GM12864 (cell line): ENCODE measurements around the gene HHIP.

Experiments used
- DNase-seq: peaks from one replicate; pipeline ENCODE4 v3.0.0-alpha.2; 2011; ENCODE audit warnings: low read depth
- H3K4me3 ChIP-seq: 2 replicates; pipeline ENCODE4 v1.5.1; 2011; ENCODE audit warnings: mild to moderate bottlenecking, low read depth, low read length, control low read depth
- TF ChIP-seq, protein P1 (sequence below): IDR thresholded peaks from 2 replicates; pipeline ENCODE4 v1.5.1; 2011; ENCODE audit warnings: low read depth, mild to moderate bottlenecking, moderate library complexity, low read length, control low read depth, inconsistent platforms; ENCODE audit errors: missing control alignments

Gene HHIP

DNA sequence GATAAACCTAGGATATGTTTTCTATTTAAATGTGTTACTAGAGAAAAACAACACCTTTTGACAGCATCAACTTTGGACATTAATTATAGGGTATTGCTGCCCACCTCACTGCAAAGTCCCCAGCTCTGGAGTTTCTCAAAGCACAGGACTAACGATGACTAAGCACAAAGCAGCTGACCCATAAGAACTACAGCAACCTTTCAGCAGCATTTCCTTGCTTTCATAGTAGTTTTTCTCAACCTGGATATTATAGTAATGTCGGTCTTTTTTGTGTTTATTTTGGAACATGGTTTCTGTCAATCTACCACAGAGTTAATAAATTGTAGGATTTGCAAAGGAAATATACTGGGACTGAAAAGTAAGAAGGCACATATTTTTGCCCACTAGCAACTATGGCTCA is 21.5 kb downstream of the HHIP start:
- no peak for DNase-seq
- no peak overlapping the region for H3K4me3 ChIP-seq
- TF ChIP-seq, protein P1, sequence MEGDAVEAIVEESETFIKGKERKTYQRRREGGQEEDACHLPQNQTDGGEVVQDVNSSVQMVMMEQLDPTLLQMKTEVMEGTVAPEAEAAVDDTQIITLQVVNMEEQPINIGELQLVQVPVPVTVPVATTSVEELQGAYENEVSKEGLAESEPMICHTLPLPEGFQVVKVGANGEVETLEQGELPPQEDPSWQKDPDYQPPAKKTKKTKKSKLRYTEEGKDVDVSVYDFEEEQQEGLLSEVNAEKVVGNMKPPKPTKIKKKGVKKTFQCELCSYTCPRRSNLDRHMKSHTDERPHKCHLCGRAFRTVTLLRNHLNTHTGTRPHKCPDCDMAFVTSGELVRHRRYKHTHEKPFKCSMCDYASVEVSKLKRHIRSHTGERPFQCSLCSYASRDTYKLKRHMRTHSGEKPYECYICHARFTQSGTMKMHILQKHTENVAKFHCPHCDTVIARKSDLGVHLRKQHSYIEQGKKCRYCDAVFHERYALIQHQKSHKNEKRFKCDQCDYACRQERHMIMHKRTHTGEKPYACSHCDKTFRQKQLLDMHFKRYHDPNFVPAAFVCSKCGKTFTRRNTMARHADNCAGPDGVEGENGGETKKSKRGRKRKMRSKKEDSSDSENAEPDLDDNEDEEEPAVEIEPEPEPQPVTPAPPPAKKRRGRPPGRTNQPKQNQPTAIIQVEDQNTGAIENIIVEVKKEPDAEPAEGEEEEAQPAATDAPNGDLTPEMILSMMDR: no peak

DNA sequence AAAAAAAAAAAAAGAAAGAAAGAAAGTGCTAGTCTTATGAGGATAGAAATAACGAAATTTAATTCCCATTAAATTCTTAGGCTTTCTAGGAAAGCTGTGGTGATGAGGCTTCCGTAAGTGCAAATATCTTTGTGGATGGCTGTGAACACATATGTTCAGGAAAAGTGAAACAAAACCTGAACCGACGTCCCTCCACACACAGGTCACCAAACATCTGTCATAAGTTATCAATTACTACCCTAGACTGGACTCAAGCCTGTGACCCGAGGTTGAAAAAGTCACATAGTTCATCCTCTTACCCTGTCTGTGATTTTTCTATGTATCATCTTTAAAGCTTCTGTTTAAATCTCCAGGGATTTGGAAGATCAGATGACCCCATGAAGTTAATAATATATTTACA is 24.8 kb downstream of the HHIP start:
- no peak for DNase-seq
- H3K4me3 ChIP-seq: no peak overlapping the region
- TF ChIP-seq, protein P1: no peak

- no peak for DNase-seq
- TF ChIP-seq, protein P1: no peak
- H3K4me3 ChIP-seq: no peak overlapping the region
Observed at GRCh38 chr4:144674711-144675110, 28.8 kb downstream of the HHIP start.

DNA sequence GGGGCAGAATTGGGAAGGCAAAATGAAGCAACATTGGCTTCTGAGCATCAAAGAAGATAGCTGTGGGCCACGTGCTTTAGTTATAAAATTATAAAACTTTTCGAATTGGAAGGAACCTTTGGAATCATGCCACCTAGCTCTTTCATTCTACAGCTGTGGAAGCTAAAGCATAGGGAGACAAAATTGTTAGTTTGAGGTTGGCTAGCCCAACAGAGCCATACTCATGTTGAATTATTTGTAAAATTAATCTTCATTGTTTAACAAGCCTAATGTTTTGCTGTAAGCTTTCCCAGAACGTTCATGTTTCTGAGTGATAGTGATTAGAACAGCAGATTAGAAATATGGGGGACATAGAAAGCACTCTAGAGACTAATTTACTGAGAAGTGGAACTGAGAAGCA is 35.9 kb downstream of the HHIP start:
- no peak for DNase-seq
- H3K4me3 ChIP-seq: no peak overlapping the region
- TF ChIP-seq, protein P1: no peak

DNA sequence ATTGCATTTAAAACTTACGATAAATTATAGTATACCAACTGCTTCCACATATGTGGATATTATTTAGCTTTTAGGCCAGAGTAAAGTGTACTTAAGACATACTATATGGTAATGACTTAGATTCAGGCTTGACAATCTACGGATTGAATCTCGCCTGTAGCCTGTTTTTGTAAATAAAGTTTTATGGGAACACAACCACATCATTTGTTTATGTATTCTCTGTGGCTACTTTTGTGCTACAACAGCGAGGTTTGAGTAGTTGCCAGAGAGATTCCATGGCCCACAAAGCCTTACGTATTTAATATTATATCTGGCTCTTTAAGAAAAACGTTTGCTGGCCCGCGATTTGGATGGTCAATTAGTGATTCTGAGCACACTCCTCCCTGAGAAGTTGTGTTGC is 37.6 kb downstream of the HHIP start:
- no peak overlapping the region for H3K4me3 ChIP-seq
- DNase-seq: no peak
- TF ChIP-seq, protein P1: no peak

GRCh38 chr4:144685911-144686310 is 40.0 kb downstream of the HHIP start:
- TF ChIP-seq, protein P1: no peak
- no peak overlapping the region for H3K4me3 ChIP-seq
- no peak for DNase-seq

- H3K4me3 ChIP-seq: no peak overlapping the region
- TF ChIP-seq, protein P1: no peak
- DNase-seq: no peak
Observed at GRCh38 chr4:144686921-144687320, 41.0 kb downstream of the HHIP start.
